H1 (cell line): ENCODE results near the gene GBA2. TPM values are rescaled to one million over a fixed set of nuclear protein-coding genes. Genes with fewer than 3 reads are reported as not detected.

Experiments used
- CTCF ChIA-PET: fragments of 300-600 bp; sonication (Branson Sonifier 250); formaldehyde crosslinking; loops from one replicate; lab custom pipeline; 2021; ENCODE audit not compliant: partially characterized antibody; lab: Charles Lee
- POLR2A ChIA-PET: fragments of 300-600 bp; sonication (Branson Sonifier 250); formaldehyde crosslinking; loops from one replicate; lab custom pipeline; 2021; ENCODE audit warnings: inconsistent platforms; ENCODE audit not compliant: partially characterized antibody; lab: Charles Lee
- DNase-seq, 2 experiments: peaks; one replicate each; pipeline versions ENCODE4 v3.0.0 to v3.0.0-alpha.2; 2010 to 2022; ENCODE audit warnings: low spot score in 2 of 2, low read depth in 1 of 2, mixed read lengths in 1 of 2
- FAIRE-seq: peaks from 2 replicates; lab custom pipeline; 2011; peaks lifted over from hg19 to GRCh38; lab: Jason Lieb, UNC
- H2AFZ ChIP-seq: 2 replicates; pipeline ENCODE4 v1.8.1; 2012; ENCODE audit warnings: low read length, inconsistent platforms
- H2AK5ac ChIP-seq: 2 replicates; pipeline ENCODE4 v1.6.1; 2013; ENCODE audit warnings: low read depth, low read length
- H2BK120ac ChIP-seq: replicated peaks from 2 replicates; pipeline ENCODE3; 2013; ENCODE audit warnings: low read depth, low read length, inconsistent platforms
- H2BK12ac ChIP-seq: 2 replicates; pipeline ENCODE4 v1.6.1; 2013; ENCODE audit warnings: low read depth, low read length
- H2BK15ac ChIP-seq: 2 replicates; pipeline ENCODE4 v1.6.1; 2013; ENCODE audit warnings: low read length
- H2BK20ac ChIP-seq: 2 replicates; pipeline ENCODE4 v1.6.1; 2013; ENCODE audit warnings: low read length
- H2BK5ac ChIP-seq: 2 replicates; pipeline ENCODE4 v1.6.1; 2013; ENCODE audit warnings: low read depth, low read length
- H3K14ac ChIP-seq: 2 replicates; pipeline ENCODE4 v1.6.1; 2013; ENCODE audit warnings: inconsistent platforms; ENCODE audit not compliant: insufficient read length
- H3K18ac ChIP-seq: 2 replicates; pipeline ENCODE4 v1.6.1; 2013; ENCODE audit warnings: low read length; ENCODE audit errors: extremely low read depth
- H3K23ac ChIP-seq: 2 replicates; pipeline ENCODE4 v1.6.1; 2013; ENCODE audit warnings: inconsistent platforms; ENCODE audit not compliant: insufficient read length
- H3K23me2 ChIP-seq: 2 replicates; pipeline ENCODE4 v1.6.1; 2013; ENCODE audit warnings: low read depth, low read length
- H3K27ac ChIP-seq: 2 replicates; pipeline ENCODE4 v1.6.1; 2011; ENCODE audit warnings: low read depth, low read length, inconsistent platforms
- H3K27me3 ChIP-seq, 4 experiments: replicated peaks in 1 of 4; 1 replicate in 1 of 4; 2 replicates in 3 of 4; pipeline versions ENCODE4 v1.6.1 to v1.8.1; 2011 to 2013; ENCODE audit warnings: low read length in 3 of 4, mild to moderate bottlenecking in 3 of 4, inconsistent platforms in 2 of 4, mixed read lengths in 2 of 4, moderate library complexity in 1 of 4; ENCODE audit not compliant: control insufficient read depth in 3 of 4, insufficient read depth in 3 of 4; ENCODE audit errors: extremely low read depth in 1 of 4
- H3K36me3 ChIP-seq, 4 experiments: 2 replicates each; pipeline versions ENCODE4 v1.6.1 to v1.8.1; 2011 to 2013; ENCODE audit warnings: mild to moderate bottlenecking in 4 of 4, low read length in 3 of 4, moderate library complexity in 2 of 4, control low read depth in 1 of 4, inconsistent platforms in 1 of 4; ENCODE audit not compliant: insufficient read depth in 4 of 4, control insufficient read depth in 2 of 4
- H3K4ac ChIP-seq: replicated peaks from 2 replicates; pipeline ENCODE3; 2013; ENCODE audit warnings: low read length, low read depth, mixed read lengths, inconsistent platforms; ENCODE audit not compliant: insufficient read length
- H3K4me1 ChIP-seq, 4 experiments: replicated peaks in 1 of 4; 1 replicate in 1 of 4; 2 replicates in 3 of 4; pipeline versions ENCODE4 v1.6.1 to v1.8.1; 2011 to 2013; ENCODE audit warnings: low read length in 3 of 4, inconsistent platforms in 2 of 4, mixed read lengths in 1 of 4; ENCODE audit not compliant: insufficient read depth in 4 of 4, control insufficient read depth in 3 of 4
- H3K4me2 ChIP-seq, 2 experiments: 2 replicates each; pipeline versions ENCODE4 v1.6.1 to v1.8.1; 2011 to 2013; ENCODE audit warnings: low read depth in 2 of 2, low read length in 2 of 2, control low read depth in 1 of 2, inconsistent platforms in 1 of 2, mild to moderate bottlenecking in 1 of 2; ENCODE audit not compliant: insufficient read depth in 1 of 2
- H3K4me3 ChIP-seq, 4 experiments: fragments of 200-600, 300-600 bp in 1 of 4; sonication (generic), shearing (Covaris generic), sonication (Bioruptor Twin) in 1 of 4; 2 replicates each; pipeline versions ENCODE4 v1.5.1 to v1.8.1; 2011 to 2016; ENCODE audit warnings: low read length in 4 of 4, low read depth in 3 of 4, control low read depth in 2 of 4, inconsistent platforms in 2 of 4, mild to moderate bottlenecking in 2 of 4, mixed read lengths in 1 of 4, moderate library complexity in 1 of 4; ENCODE audit not compliant: insufficient read depth in 2 of 4; ENCODE audit errors: extremely low read depth in 1 of 4
- H3K56ac ChIP-seq: replicated peaks from 2 replicates; pipeline ENCODE3; 2013; ENCODE audit warnings: low read depth, mild to moderate bottlenecking, mixed read lengths, low read length, inconsistent platforms; ENCODE audit not compliant: insufficient read length
- H3K79me1 ChIP-seq: 2 replicates; pipeline ENCODE4 v1.6.1; 2013; ENCODE audit warnings: low read depth, low read length, control low read depth
- H3K79me2 ChIP-seq, 2 experiments: 2 replicates each; pipeline versions ENCODE4 v1.6.1 to v1.8.1; 2012 to 2013; ENCODE audit warnings: low read length in 2 of 2, mild to moderate bottlenecking in 2 of 2, inconsistent platforms in 1 of 2; ENCODE audit not compliant: insufficient read depth in 2 of 2, control insufficient read depth in 1 of 2
- H3K9ac ChIP-seq, 4 experiments: replicated peaks in 1 of 4; 1 replicate in 1 of 4; 2 replicates in 3 of 4; pipeline versions ENCODE4 v1.6.1 to v1.8.1; 2011 to 2013; ENCODE audit warnings: low read depth in 3 of 4, low read length in 3 of 4, control low read depth in 2 of 4, mild to moderate bottlenecking in 2 of 4, moderate library complexity in 2 of 4, inconsistent platforms in 1 of 4; ENCODE audit errors: extremely low read depth in 1 of 4
- H3K9me3 ChIP-seq, 2 experiments: 2 replicates each; pipeline versions ENCODE4 v1.6.1 to v1.8.1; 2012 to 2013; ENCODE audit warnings: mild to moderate bottlenecking in 2 of 2, moderate library complexity in 2 of 2, control low read depth in 1 of 2, inconsistent platforms in 1 of 2, low read depth in 1 of 2, low read length in 1 of 2, mixed read lengths in 1 of 2; ENCODE audit not compliant: insufficient read depth in 2 of 2
- H4K20me1 ChIP-seq, 2 experiments: replicated peaks in 1 of 2; 2 replicates each; pipeline versions ENCODE3 to v1.8.1; 2011 to 2013; ENCODE audit warnings: inconsistent platforms in 2 of 2, low read length in 2 of 2, mild to moderate bottlenecking in 1 of 2; ENCODE audit not compliant: insufficient read depth in 2 of 2, control insufficient read depth in 1 of 2
- H4K5ac ChIP-seq: 2 replicates; pipeline ENCODE4 v1.6.1; 2013; ENCODE audit warnings: low read length, low read depth, mixed read lengths, inconsistent platforms; ENCODE audit not compliant: insufficient read length
- H4K8ac ChIP-seq: 2 replicates; pipeline ENCODE4 v1.8.0; 2013; ENCODE audit warnings: mild to moderate bottlenecking, moderate library complexity, low read length, inconsistent platforms; ENCODE audit not compliant: insufficient read depth; ENCODE audit errors: extremely low read depth
- H4K91ac ChIP-seq: replicated peaks from 2 replicates; pipeline ENCODE3; 2013; ENCODE audit warnings: low read length, mixed read lengths, inconsistent platforms; ENCODE audit not compliant: insufficient read length
- CEBPB ChIP-seq: IDR thresholded peaks from 2 replicates; pipeline ENCODE4 v1.6.1; 2012; ENCODE audit warnings: low read depth, low read length
- CREB1 ChIP-seq: IDR thresholded peaks from 2 replicates; pipeline ENCODE4 v1.6.1; 2012; ENCODE audit warnings: inconsistent platforms
- E2F6 ChIP-seq: IDR thresholded peaks from 2 replicates; pipeline ENCODE4 v1.6.1; 2012; ENCODE audit warnings: inconsistent platforms
- HDAC2 ChIP-seq, 2 experiments: fragments of 300-600 bp in 1 of 2; sonication (generic) in 1 of 2; IDR thresholded peaks; 2 replicates each; pipeline ENCODE4 v1.6.1; 2011 to 2012; ENCODE audit warnings: low read depth in 2 of 2, low read length in 2 of 2, mild to moderate bottlenecking in 2 of 2, moderate library complexity in 2 of 2, borderline replicate concordance in 1 of 2, inconsistent platforms in 1 of 2
- JUN ChIP-seq: IDR thresholded peaks from 2 replicates; pipeline ENCODE4 v1.6.1; 2011; ENCODE audit warnings: low read depth, mild to moderate bottlenecking, improper control_type of control experiment, low read length
- JUND ChIP-seq: IDR thresholded peaks from 2 replicates; pipeline ENCODE4 v1.6.1; 2011; ENCODE audit warnings: mild to moderate bottlenecking, improper control_type of control experiment, low read length
- KDM5A ChIP-seq: fragments of 200-600 bp; IDR thresholded peaks from 2 replicates; pipeline ENCODE4 v1.7.1; 2012; ENCODE audit warnings: mild to moderate bottlenecking, low read length, inconsistent platforms, mixed read lengths
- RFX5 ChIP-seq: IDR thresholded peaks from 2 replicates; pipeline ENCODE4 v1.6.1; 2011; ENCODE audit warnings: low read depth, low read length, improper control_type of control experiment, borderline replicate concordance
- SP1 ChIP-seq: IDR thresholded peaks from 2 replicates; pipeline ENCODE4 v1.6.1; 2011; ENCODE audit warnings: low read depth, low read length
- SP2 ChIP-seq: IDR thresholded peaks from 2 replicates; pipeline ENCODE4 v1.6.1; 2012; ENCODE audit warnings: mild to moderate bottlenecking, low read length, inconsistent platforms
- SRF ChIP-seq: IDR thresholded peaks from 2 replicates; pipeline ENCODE4 v1.6.1; 2011; ENCODE audit warnings: mild to moderate bottlenecking, low read depth, low read length, moderate library complexity
- SUZ12 ChIP-seq: fragments of 200-600 bp; sonication (generic); IDR thresholded peaks from 2 replicates; pipeline ENCODE4 v1.6.1; 2012; ENCODE audit warnings: mild to moderate bottlenecking, inconsistent platforms, low read length, moderate library complexity, mixed read lengths
- TAF1 ChIP-seq: IDR thresholded peaks from 2 replicates; pipeline ENCODE4 v1.6.1; 2011; ENCODE audit warnings: mild to moderate bottlenecking, low read depth, low read length
- WGBS, 2 experiments: shearing (Covaris generic) in 1 of 2; methylation state at CpG; one replicate each; pipeline versions ENCODE4 v1.1.6 to v1.1.7; 2013 to 2015; ENCODE audit warnings: low lambda C conversion rate in 2 of 2, mixed read lengths in 2 of 2, inconsistent platforms in 1 of 2, low coverage in 1 of 2, missing lambda C conversion rate in 1 of 2; ENCODE audit not compliant: insufficient replicate concordance in 2 of 2, insufficient coverage in 1 of 2, insufficient read length in 1 of 2; ENCODE audit errors: extremely low coverage in 1 of 2, missing lambda C conversion rate in 1 of 2; 5-methylcytosine and 5-hydroxymethylcytosine counted together
- polyA plus RNA-seq, 7 experiments: library from polyadenylated mRNA; depleted of rRNA in 3 of 7; stranded (reverse) in 5 of 7; unstranded in 2 of 7; fragments of >200 nt in 5 of 7; fragments of 200-250 nt in 2 of 7; gene quantifications; 1 replicate in 5 of 7; 2 replicates in 1 of 7; 4 replicates in 1 of 7; pipeline versions ENCODE4 v1.2.1 to v1.2.3, GENCODE V29; 2011 to 2013; ENCODE audit warnings: missing spikeins in 2 of 7, mixed read lengths in 2 of 7
- total RNA-seq: library from RNA; stranded (reverse); fragmentation: NEBNext Ultra II Directional; extraction: Animal tissue kit (Norgen Biotek cat#: 25700); gene quantifications from 2 replicates; pipeline ENCODE4 v1.2.1, GENCODE V29; 2021

GBA2 gene
- total and polyA plus RNA-seq, 2 of the 8 experiments (the other 6 are each of a cell fraction or from before 2014, with no cell fraction given) = 64.2 to 71.9 TPM

- Histone ChIP-seq H4K20me1 (peaks cover 0 to 2% of the 10 kb centered on the region in 2 experiments), H3K56ac (no peak overlapping the region), H3K4me1 (no peaks in the 10 kb centered on the region), H2BK12ac (no peak overlapping the region), H2BK20ac (no peak overlapping the region), H2AFZ (no peak overlapping the region), H4K5ac (no peak overlapping the region), H3K4ac (no peak overlapping the region), H4K8ac (no peak overlapping the region; the same call in 1 of the 2 replicates), H3K4me2 (no peak overlapping the region), H3K23ac (no peak overlapping the region), H3K79me1 (peaks cover 3% of the 10 kb centered on the region; the same call in 1 of the 2 replicates), H2BK120ac (no peak overlapping the region), H3K79me2 (no peaks in the 10 kb centered on the region), H3K36me3 (peaks cover 33 to 91% (median 64%) of the 10 kb centered on the region in 4 experiments), H3K9me3 (no peaks in the 10 kb centered on the region), H3K27ac (no peak overlapping the region), H4K91ac (no peak overlapping the region), H3K18ac (no peak overlapping the region), H2AK5ac (no peak overlapping the region), H3K23me2 (no peaks in the 10 kb centered on the region), H3K27me3 (no peaks in the 10 kb centered on the region), H3K9ac (no peak overlapping the region), H2BK15ac (no peak overlapping the region), H3K14ac (no peak overlapping the region), H3K4me3 (no peak overlapping the region), H2BK5ac (no peak overlapping the region)
- FAIRE-seq = no peak
- DNase-seq = no peak
- 93% methylated on average over 14 of the region's 14 CpGs; no CpG with 5 or more reads in 1 of the 2 experiments for WGBS, 2 experiments
- ChIA-PET CTCF (interaction anchor here (0.7 to 13.8 kb wide), 10 partner anchors 9 to 71 kb away, joined by 3 to 198 read pairs (median 4); partner anchors contain the start of genes ARHGEF39, CCDC107, CREB3 and RMRP), POLR2A (interaction anchor here (0.8 to 10.5 kb wide), 6 partner anchors 10 to 27 kb away, joined by 3 to 51 read pairs (median 7); partner anchors contain the start of genes CREB3 and TLN1)
- no peak for TF ChIP-seq SRF
- no peak for TF ChIP-seq CEBPB
- TF ChIP-seq RFX5 = no peak
- no peak for TF ChIP-seq JUND
- no peak for TF ChIP-seq KDM5A
- no peak for TF ChIP-seq SP1
- TF ChIP-seq SUZ12 = no peak
- no peak for TF ChIP-seq JUN
- no peak for TF ChIP-seq E2F6
- no peak for TF ChIP-seq TAF1
- no peak for TF ChIP-seq SP2
- no peak for TF ChIP-seq CREB1
- TF ChIP-seq HDAC2 (IDR thresholded peaks at IDR 0.05; ENCODE audit: borderline replicate concordance in 1 of 2, low read depth in 2 of 2, low read length in 2 of 2) = no peak
These were observed 31.7 kb downstream of the GBA2 start for GRCh38 chr9:35717132-35717870.
